GM23338 (cell line): Measurements from ENCODE around the gene PPP1R12C. TPM values are rescaled to one million over a fixed set of nuclear protein-coding genes. Genes with fewer than 3 reads are reported as not detected.
A peak's percentile ranks its signal among the peaks of the same experiment; 100 is the strongest.

ENCODE experiments used
- ATAC-seq: fragments of 200-7000 bp; cut with Tn5 transposase; 3 replicates; pipeline ENCODE4 v1.9.1; 2020
- DNase-seq: peaks from one replicate; pipeline ENCODE4 v3.0.0-alpha.2; 2015; ENCODE audit warnings: low spot score
- H2AFZ ChIP-seq: fragments of 200-600 bp; sonication (generic); 2 replicates; pipeline ENCODE4 v1.8.0; 2016; ENCODE audit warnings: antibody characterized with exemption, mild to moderate bottlenecking, moderate library complexity
- H3F3A ChIP-seq: fragments of 200-600 bp; sonication (generic); replicated peaks from 2 replicates; pipeline ENCODE4 v1.8.0; 2017; ENCODE audit warnings: antibody characterized with exemption, mixed run types, low read depth
- H3K27ac ChIP-seq: fragments of 200-600 bp; sonication (generic); 2 replicates; pipeline ENCODE4 v1.6.1; 2016; ENCODE audit warnings: low read depth
- H3K27me3 ChIP-seq: fragments of 200-600 bp; sonication (generic); 2 replicates; pipeline ENCODE4 v1.8.0; 2016; ENCODE audit warnings: mild to moderate bottlenecking, mixed run types, moderate library complexity; ENCODE audit not compliant: insufficient read depth
- H3K36me3 ChIP-seq: fragments of 200-600 bp; sonication (generic); 2 replicates; pipeline ENCODE4 v1.8.0; 2016; ENCODE audit warnings: mild to moderate bottlenecking; ENCODE audit not compliant: insufficient read depth
- H3K4me1 ChIP-seq: fragments of 200-600 bp; sonication (generic); 2 replicates; pipeline ENCODE4 v1.8.0; 2016; ENCODE audit warnings: mild to moderate bottlenecking, moderate library complexity; ENCODE audit not compliant: insufficient read depth
- H3K4me2 ChIP-seq: fragments of 200-600 bp; sonication (generic); 2 replicates; pipeline ENCODE4 v1.7.1; 2017; ENCODE audit warnings: mixed run types
- H3K4me3 ChIP-seq: fragments of 200-600 bp; sonication (generic); 2 replicates; pipeline ENCODE4 v1.6.1; 2016; ENCODE audit warnings: mixed run types
- H3K79me2 ChIP-seq: fragments of 200-600 bp; sonication (generic); replicated peaks from 2 replicates; pipeline ENCODE4 v1.8.0; 2017; ENCODE audit warnings: mild to moderate bottlenecking; ENCODE audit not compliant: insufficient read depth
- H3K9me2 ChIP-seq: fragments of 200-600 bp; sonication (generic); 2 replicates; pipeline ENCODE4 v1.8.0; 2017; ENCODE audit not compliant: insufficient read depth
- H4K20me1 ChIP-seq: fragments of 200-600 bp; sonication (generic); replicated peaks from 2 replicates; pipeline ENCODE4 v1.8.0; 2017; ENCODE audit warnings: mild to moderate bottlenecking; ENCODE audit not compliant: insufficient read depth
- H3K27ac Mint-ChIP-seq: 2 replicates; pipeline ENCODE4 v1.8.0; 2020; ENCODE audit warnings: inconsistent platforms, mild to moderate bottlenecking, moderate library complexity, mixed read lengths
- H3K27me3 Mint-ChIP-seq: 3 replicates; pipeline ENCODE4 v1.8.0; 2022; ENCODE audit warnings: low read depth, mild to moderate bottlenecking, moderate library complexity, mixed read lengths, inconsistent platforms; ENCODE audit not compliant: insufficient read depth, poor library complexity
- H3K36me3 Mint-ChIP-seq: 3 replicates; pipeline ENCODE4 v1.8.0; 2021; ENCODE audit warnings: low read depth, mild to moderate bottlenecking, inconsistent platforms, moderate library complexity, mixed read lengths
- H3K4me1 Mint-ChIP-seq: 3 replicates; pipeline ENCODE4 v1.8.0; 2020; ENCODE audit warnings: mild to moderate bottlenecking, inconsistent platforms, mixed read lengths
- H3K4me3 Mint-ChIP-seq: 3 replicates; pipeline ENCODE4 v1.8.0; 2021; ENCODE audit warnings: moderate library complexity, mild to moderate bottlenecking, inconsistent platforms, mixed read lengths
- H3K9me3 Mint-ChIP-seq: 3 replicates; pipeline ENCODE4 v1.8.0; 2020; ENCODE audit warnings: moderate library complexity, mild to moderate bottlenecking, inconsistent platforms, mixed read lengths
- CREB1 ChIP-seq: fragments of 250-450 bp; sonication (Bioruptor Pico); IDR thresholded peaks from 2 replicates; pipeline ENCODE4 v1.5.0; 2020; ENCODE audit warnings: low read depth, mild to moderate bottlenecking, moderate library complexity
- CTCF ChIP-seq, 2 experiments: fragments of 200-600 bp in 1 of 2; sonication (generic) in 1 of 2; conservative IDR thresholded peaks; 2 replicates each; pipeline versions ENCODE4 v1.5.1 to v1.6.1; 2016 to 2017; ENCODE audit warnings: antibody characterized with exemption in 2 of 2, low read depth in 2 of 2, mild to moderate bottlenecking in 2 of 2, moderate library complexity in 1 of 2
- ETS1 ChIP-seq: IDR thresholded peaks from 2 replicates; pipeline ENCODE4 v1.6.1; 2016; ENCODE audit warnings: antibody characterized with exemption
- EZH2 ChIP-seq: fragments of 200-600 bp; sonication (generic); IDR thresholded peaks from one replicate; pipeline ENCODE4 v1.8.0; 2017; ENCODE audit warnings: antibody characterized with exemption, mild to moderate bottlenecking, low read depth; ENCODE audit not compliant: unreplicated experiment
- EZH2phosphoT487 ChIP-seq: fragments of 200-600 bp; sonication (generic); IDR thresholded peaks from one replicate; pipeline ENCODE4 v1.8.1; 2018; ENCODE audit warnings: antibody characterized with exemption; ENCODE audit not compliant: unreplicated experiment
- JUNB ChIP-seq: IDR thresholded peaks from one replicate; pipeline ENCODE4 v1.6.1; 2016; ENCODE audit warnings: antibody characterized with exemption; ENCODE audit not compliant: unreplicated experiment
- NANOG ChIP-seq: IDR thresholded peaks from 2 replicates; pipeline ENCODE4 v1.6.1; 2016; ENCODE audit warnings: antibody characterized with exemption, borderline replicate concordance
- POLR2AphosphoS5 ChIP-seq: IDR thresholded peaks from 2 replicates; pipeline ENCODE4 v1.6.1; 2016; ENCODE audit warnings: antibody characterized with exemption, low read depth
- REST ChIP-seq: IDR thresholded peaks from one replicate; pipeline ENCODE4 v1.6.1; 2018; ENCODE audit warnings: antibody characterized with exemption; ENCODE audit not compliant: unreplicated experiment
- STAT1 ChIP-seq: IDR thresholded peaks from one replicate; pipeline ENCODE4 v1.6.1; 2016; ENCODE audit warnings: antibody characterized with exemption; ENCODE audit not compliant: unreplicated experiment
- ZNF114 ChIP-seq: fragments of 250-450 bp; sonication (Bioruptor Pico); IDR thresholded peaks from 2 replicates; pipeline ENCODE4 v1.5.0; 2020; ENCODE audit warnings: mild to moderate bottlenecking, moderate library complexity
- ZNF331 ChIP-seq: fragments of 250-450 bp; sonication (Bioruptor Pico); IDR thresholded peaks from 2 replicates; pipeline ENCODE4 v1.5.0; 2020; ENCODE audit warnings: low read depth, mild to moderate bottlenecking, moderate library complexity
- ZNF462 ChIP-seq: fragments of 250-450 bp; sonication (Bioruptor Pico); IDR thresholded peaks from 2 replicates; pipeline ENCODE4 v1.5.0; 2020; ENCODE audit warnings: mild to moderate bottlenecking, moderate library complexity
- polyA plus RNA-seq: library from polyadenylated mRNA; unstranded; fragments of >200 nt; fragmentation: Nextera tagmentation; extraction: Ambion mirVana; gene quantifications from 2 replicates; pipeline ENCODE4 v1.2.1, GENCODE V29; 2016
- total RNA-seq: library from RNA; depleted of rRNA; stranded (reverse); fragments of >200 nt; shearing (Covaris generic); gene quantifications from 2 replicates; pipeline ENCODE4 v1.2.3, GENCODE V29; 2014

PPP1R12C gene
- total and polyA plus RNA-seq, 2 experiments from 2014 or later: 33.2 to 83.9 TPM

GRCh38 chr19:55062735-55063491 is 54.5 kb downstream of the PPP1R12C start, which contains the start of gene RDH13:
Gene RDH13, minus strand, starts transcription at chr19:55063148. Its CDS starts 116 bp downstream, at chr19:55063032.
- peaks cover 8% of the 10 kb centered on the region; the same call in 1 of the 2 replicates for H3K36me3 ChIP-seq
- 0 out of 2 replicates have a peak, but pooled peaks cover 7% of the 10 kb centered on the region for H3F3A ChIP-seq
- peak within 1 kb of the TSS; percentile 93 for H2AFZ ChIP-seq
- Mint-ChIP-seq H3K36me3 (peaks cover 19% of the 10 kb centered on the region), H3K9me3 (no peaks in the 10 kb centered on the region; the same call in 2 of the 3 replicates), H3K4me1 (peaks cover 11% of the 10 kb centered on the region; the same call in 2 of the 3 replicates), H3K27me3 (peaks cover 35% of the 10 kb centered on the region), H3K4me3 (peak within 1 kb of the TSS; percentile 91), H3K27ac (no peak within 1 kb of the TSS)
- TF ChIP-seq CREB1: peak; percentile 97
- TF ChIP-seq POLR2AphosphoS5: peak; percentile 82
- no peak for TF ChIP-seq REST
- TF ChIP-seq EZH2: no peak
- no peak for TF ChIP-seq ZNF331 (CRISPR knock-in tag)
- TF ChIP-seq EZH2phosphoT487: no peak
- TF ChIP-seq NANOG: no peak
- no peak for TF ChIP-seq ETS1
- no peak for TF ChIP-seq CTCF (conservative IDR thresholded peaks at IDR 0.05; ENCODE audit: low read depth in 2 of 2)
- no peak for TF ChIP-seq ZNF114 (CRISPR knock-in tag)
- no peak for TF ChIP-seq ZNF462
- TF ChIP-seq JUNB: no peak
- no peak for TF ChIP-seq STAT1
- H3K4me3 ChIP-seq: peak within 1 kb of the TSS; percentile 93
- peaks cover 33% of the 10 kb centered on the region for H3K27me3 ChIP-seq
- H3K4me2 ChIP-seq: peak within 1 kb of the TSS; percentile 83
- H4K20me1 ChIP-seq: peaks cover 19% of the 10 kb centered on the region; the same call in 1 of the 2 replicates
- ATAC-seq (peak; percentile 97), DNase-seq (peak; percentile 99)
- H3K4me1 ChIP-seq: no peaks in the 10 kb centered on the region; the same call in 1 of the 2 replicates
- H3K79me2 ChIP-seq: peaks cover 20% of the 10 kb centered on the region
- H3K27ac ChIP-seq: no peak within 1 kb of the TSS
- H3K9me2 ChIP-seq: no peaks in the 10 kb centered on the region
